ENCODE data around the gene CATSPERB. TPM values are rescaled to one million over a fixed set of nuclear protein-coding genes. Genes with fewer than 3 reads are reported as not detected.

The CATSPERB gene
- total and polyA plus RNA-seq, 9 of the 15 experiments (the other 6 are each of a cell fraction or from before 2014, with no cell fraction given) = 0.05 to 1.4 (median 0.89) TPM

DNA sequence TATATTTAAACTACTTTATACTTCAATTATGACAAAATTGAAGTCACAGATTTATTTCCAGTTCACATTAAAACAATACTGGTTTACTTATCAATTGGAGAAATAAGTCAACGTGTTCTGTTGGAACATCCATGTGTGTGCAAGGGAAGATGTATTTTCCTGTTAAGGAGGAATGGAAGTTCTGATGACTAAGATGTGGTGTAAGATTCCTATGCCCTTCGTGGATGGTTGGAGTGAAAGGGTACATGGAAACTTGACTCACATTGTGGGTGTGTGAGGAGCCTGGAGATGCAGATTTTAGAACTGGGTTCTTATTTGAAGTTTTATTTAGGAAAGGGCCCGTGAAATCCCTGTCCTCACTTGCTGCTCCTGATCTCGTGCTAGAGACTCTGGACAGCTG is 95.3 kb downstream of the CATSPERB start (continued):
- no peak for TF ChIP-seq BDP1 (IDR thresholded peaks at IDR 0.05; ENCODE audit: insufficient read depth, insufficient read length)

DNA sequence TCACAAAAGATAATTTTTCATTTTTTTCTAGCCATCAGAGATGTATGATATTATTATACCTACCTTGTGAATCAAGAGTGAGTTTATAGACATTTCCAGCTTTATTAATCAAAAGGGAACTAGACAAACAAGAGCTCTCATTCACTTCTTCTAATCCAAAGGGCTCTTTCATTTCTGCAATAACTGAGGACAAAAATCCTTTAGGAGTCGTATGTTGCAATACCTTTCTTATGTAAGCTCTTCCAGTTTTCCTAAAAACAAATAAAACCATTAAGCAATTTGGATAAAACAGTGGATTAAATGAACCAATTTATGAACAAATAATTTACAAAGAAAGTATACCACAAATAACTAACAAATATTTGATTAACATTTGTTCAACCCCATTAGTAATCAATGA is 107.1 kb downstream of the CATSPERB start:
- Histone ChIP-seq H3K9me3 (replicated peaks; ENCODE audit: control insufficient read depth, insufficient read depth, low read depth, low read length) (no peaks in the 10 kb centered on the region), H3K9ac (ENCODE audit: insufficient read depth in 1 of 2, low read depth in 2 of 2, low read length in 2 of 2) (no peak overlapping the region), H3K79me2 (ENCODE audit: control insufficient read depth, insufficient read depth, low read length) (no peaks in the 10 kb centered on the region), H3K36me3 (ENCODE audit: control insufficient read depth, insufficient read depth, low read length) (no peaks in the 10 kb centered on the region), H3K27me3 (ENCODE audit: control insufficient read depth in 2 of 2, insufficient read depth in 2 of 2, low read length in 2 of 2) (no peaks in the 10 kb centered on the region), H3K4me2 (ENCODE audit: insufficient read depth, low read length) (no peak overlapping the region), H3K27ac (ENCODE audit: extremely low read depth, low read depth, low read length) (no peak overlapping the region), H2AFZ (ENCODE audit: low read depth, low read length) (no peak overlapping the region), H4K20me1 (replicated peaks; ENCODE audit: control insufficient read depth, insufficient read depth, low read length) (no peaks in the 10 kb centered on the region), H3K9me1 (ENCODE audit: control insufficient read depth, insufficient read depth, low read length) (no peaks in the 10 kb centered on the region), H3K4me1 (replicated peaks in 1 of 2; ENCODE audit: control insufficient read depth in 2 of 2, insufficient read depth in 2 of 2, low read length in 2 of 2) (no peaks in the 10 kb centered on the region; a peak in 1 of 5 replicates), H3K4me3 (no peak overlapping the region)
- ATAC-seq = no peak
- CTCF ChIA-PET (ENCODE audit: low intra/inter-chr PET ratio) = no interaction called here
- WGBS (ENCODE audit: insufficient coverage, low coverage, missing lambda C conversion rate) = 33% methylated on average over 1 of the region's 1 CpG
- FAIRE-seq = no peak
- no TSS peak for BruUV-seq (replicated peaks)
- no peak for DNase-seq (ENCODE audit: extremely low read depth in 1 of 4, low spot score in 3 of 4)
- TF ChIP-seq CEBPB (tag; IDR thresholded peaks at IDR 0.05) (peak; percentile 48), SRSF3 (IDR thresholded peaks at IDR 0.05; ENCODE audit: insufficient read depth, low read length) (no peak), ZNF24 (IDR thresholded peaks at IDR 0.05) (no peak), CEBPG (CRISPR knock-in tag; IDR thresholded peaks at IDR 0.05) (no peak), CEBPG (tag; conservative IDR thresholded peaks at IDR 0.05 in 1 of 2, IDR thresholded peaks at IDR 0.05 in 1 of 2) (peak in 1 of 2 experiments; percentile 48; a peak in 2 of 4 replicates), TBP (optimal IDR thresholded peaks at IDR 0.05; ENCODE audit: low read depth, low read length) (no peak)
- TF ChIP-seq, protein P1, sequence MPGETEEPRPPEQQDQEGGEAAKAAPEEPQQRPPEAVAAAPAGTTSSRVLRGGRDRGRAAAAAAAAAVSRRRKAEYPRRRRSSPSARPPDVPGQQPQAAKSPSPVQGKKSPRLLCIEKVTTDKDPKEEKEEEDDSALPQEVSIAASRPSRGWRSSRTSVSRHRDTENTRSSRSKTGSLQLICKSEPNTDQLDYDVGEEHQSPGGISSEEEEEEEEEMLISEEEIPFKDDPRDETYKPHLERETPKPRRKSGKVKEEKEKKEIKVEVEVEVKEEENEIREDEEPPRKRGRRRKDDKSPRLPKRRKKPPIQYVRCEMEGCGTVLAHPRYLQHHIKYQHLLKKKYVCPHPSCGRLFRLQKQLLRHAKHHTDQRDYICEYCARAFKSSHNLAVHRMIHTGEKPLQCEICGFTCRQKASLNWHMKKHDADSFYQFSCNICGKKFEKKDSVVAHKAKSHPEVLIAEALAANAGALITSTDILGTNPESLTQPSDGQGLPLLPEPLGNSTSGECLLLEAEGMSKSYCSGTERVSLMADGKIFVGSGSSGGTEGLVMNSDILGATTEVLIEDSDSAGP (CRISPR knock-in tag; IDR thresholded peaks at IDR 0.05) = no peak
- TF ChIP-seq, protein P2, sequence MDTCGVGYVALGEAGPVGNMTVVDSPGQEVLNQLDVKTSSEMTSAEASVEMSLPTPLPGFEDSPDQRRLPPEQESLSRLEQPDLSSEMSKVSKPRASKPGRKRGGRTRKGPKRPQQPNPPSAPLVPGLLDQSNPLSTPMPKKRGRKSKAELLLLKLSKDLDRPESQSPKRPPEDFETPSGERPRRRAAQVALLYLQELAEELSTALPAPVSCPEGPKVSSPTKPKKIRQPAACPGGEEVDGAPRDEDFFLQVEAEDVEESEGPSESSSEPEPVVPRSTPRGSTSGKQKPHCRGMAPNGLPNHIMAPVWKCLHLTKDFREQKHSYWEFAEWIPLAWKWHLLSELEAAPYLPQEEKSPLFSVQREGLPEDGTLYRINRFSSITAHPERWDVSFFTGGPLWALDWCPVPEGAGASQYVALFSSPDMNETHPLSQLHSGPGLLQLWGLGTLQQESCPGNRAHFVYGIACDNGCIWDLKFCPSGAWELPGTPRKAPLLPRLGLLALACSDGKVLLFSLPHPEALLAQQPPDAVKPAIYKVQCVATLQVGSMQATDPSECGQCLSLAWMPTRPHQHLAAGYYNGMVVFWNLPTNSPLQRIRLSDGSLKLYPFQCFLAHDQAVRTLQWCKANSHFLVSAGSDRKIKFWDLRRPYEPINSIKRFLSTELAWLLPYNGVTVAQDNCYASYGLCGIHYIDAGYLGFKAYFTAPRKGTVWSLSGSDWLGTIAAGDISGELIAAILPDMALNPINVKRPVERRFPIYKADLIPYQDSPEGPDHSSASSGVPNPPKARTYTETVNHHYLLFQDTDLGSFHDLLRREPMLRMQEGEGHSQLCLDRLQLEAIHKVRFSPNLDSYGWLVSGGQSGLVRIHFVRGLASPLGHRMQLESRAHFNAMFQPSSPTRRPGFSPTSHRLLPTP (IDR thresholded peaks at IDR 0.05; ENCODE audit: borderline replicate concordance, extremely low read depth, insufficient read length) = no peak
- TF ChIP-seq, protein P3, sequence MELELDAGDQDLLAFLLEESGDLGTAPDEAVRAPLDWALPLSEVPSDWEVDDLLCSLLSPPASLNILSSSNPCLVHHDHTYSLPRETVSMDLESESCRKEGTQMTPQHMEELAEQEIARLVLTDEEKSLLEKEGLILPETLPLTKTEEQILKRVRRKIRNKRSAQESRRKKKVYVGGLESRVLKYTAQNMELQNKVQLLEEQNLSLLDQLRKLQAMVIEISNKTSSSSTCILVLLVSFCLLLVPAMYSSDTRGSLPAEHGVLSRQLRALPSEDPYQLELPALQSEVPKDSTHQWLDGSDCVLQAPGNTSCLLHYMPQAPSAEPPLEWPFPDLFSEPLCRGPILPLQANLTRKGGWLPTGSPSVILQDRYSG (tag; conservative IDR thresholded peaks at IDR 0.05; ENCODE audit: low read depth) = no peak
- intact Hi-C loops (cut with micrococcal nuclease) (no loop called here), in situ Hi-C loops (cut with MboI) (no loop called here)
- POLR2A ChIA-PET = interaction anchor here (0.5 kb wide), 1 partner anchor 15 kb away, joined by 3 read pairs; no protein-coding TSS in a partner anchor
